Breast epithelium (tissue), 3 donors: ENCODE data around the gene LCE5A.

ENCODE experiments used
- POLR2A ChIP-seq: fragments of 450-650 bp; IDR thresholded peaks from one replicate; pipeline ENCODE4 v1.6.1; 2016; ENCODE audit warnings: antibody characterized with exemption, mild to moderate bottlenecking, moderate library complexity
- TF ChIP-seq, protein P1 (sequence below), 3 donors: fragments of 450-650 bp; IDR thresholded peaks; one replicate each; pipeline ENCODE4 v1.5.1; 2016 to 2017; ENCODE audit warnings: antibody characterized with exemption in 3 of 3, mild to moderate bottlenecking in 3 of 3, moderate library complexity in 3 of 3

DNA sequence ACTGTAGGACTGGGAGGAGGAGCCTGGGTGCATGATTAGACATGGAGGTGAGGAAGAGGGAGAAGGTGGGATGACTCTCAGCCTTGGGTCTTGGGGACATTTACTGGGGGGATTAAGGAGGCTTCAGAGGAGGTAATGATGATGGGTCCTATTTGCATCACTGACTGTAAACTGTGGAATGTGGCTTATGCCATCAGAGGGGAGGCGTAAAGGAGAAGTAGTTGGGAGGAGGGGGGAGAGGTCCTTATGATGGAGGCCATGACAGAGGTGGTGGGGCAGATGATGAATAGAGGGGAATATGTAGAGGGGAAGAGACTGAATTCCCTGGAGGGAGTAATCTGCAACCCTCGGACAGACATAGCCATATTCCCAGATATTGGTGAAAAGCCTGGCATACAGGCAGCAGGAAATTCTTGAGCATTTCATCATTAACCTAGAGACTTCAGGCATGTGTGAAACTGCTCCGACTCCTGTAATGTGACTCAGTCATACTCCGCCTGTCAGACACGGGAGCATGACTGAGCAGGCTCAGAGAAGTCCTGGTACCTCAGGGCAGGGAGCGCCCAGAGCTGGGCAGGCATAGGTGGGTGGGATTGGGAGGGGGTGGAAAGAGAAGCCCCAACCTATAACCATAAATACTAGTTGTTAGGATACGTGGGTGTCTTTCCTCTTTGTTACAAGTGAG is 8.0 kb upstream of the LCE5A start:
- TF ChIP-seq, protein P1, sequence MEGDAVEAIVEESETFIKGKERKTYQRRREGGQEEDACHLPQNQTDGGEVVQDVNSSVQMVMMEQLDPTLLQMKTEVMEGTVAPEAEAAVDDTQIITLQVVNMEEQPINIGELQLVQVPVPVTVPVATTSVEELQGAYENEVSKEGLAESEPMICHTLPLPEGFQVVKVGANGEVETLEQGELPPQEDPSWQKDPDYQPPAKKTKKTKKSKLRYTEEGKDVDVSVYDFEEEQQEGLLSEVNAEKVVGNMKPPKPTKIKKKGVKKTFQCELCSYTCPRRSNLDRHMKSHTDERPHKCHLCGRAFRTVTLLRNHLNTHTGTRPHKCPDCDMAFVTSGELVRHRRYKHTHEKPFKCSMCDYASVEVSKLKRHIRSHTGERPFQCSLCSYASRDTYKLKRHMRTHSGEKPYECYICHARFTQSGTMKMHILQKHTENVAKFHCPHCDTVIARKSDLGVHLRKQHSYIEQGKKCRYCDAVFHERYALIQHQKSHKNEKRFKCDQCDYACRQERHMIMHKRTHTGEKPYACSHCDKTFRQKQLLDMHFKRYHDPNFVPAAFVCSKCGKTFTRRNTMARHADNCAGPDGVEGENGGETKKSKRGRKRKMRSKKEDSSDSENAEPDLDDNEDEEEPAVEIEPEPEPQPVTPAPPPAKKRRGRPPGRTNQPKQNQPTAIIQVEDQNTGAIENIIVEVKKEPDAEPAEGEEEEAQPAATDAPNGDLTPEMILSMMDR (IDR thresholded peaks at IDR 0.05), result no peak
- no peak for TF ChIP-seq POLR2A
